Measurements from ENCODE around the gene AQP12B. TPM values are rescaled to one million over a fixed set of nuclear protein-coding genes. Genes with fewer than 3 reads are reported as not detected.

Gene AQP12B
- total and polyA plus RNA-seq, 2 of the 8 experiments (the other 6 are each of a cell fraction or from before 2014, with no cell fraction given): not detected

- H2BK12ac ChIP-seq (ENCODE audit: low read depth, low read length): no peak overlapping the region
- ChIA-PET POLR2A (ENCODE audit: partially characterized antibody) (no interaction called here), CTCF (ENCODE audit: partially characterized antibody) (interaction anchor here (1.5 kb wide), 1 partner anchor 23 kb away, joined by 3 read pairs; no protein-coding TSS in a partner anchor)
- no peaks in the 10 kb centered on the region for H3K23me2 ChIP-seq (ENCODE audit: low read depth, low read length)
- H3K23ac ChIP-seq (ENCODE audit: insufficient read length): no peak overlapping the region
- H2AFZ ChIP-seq (ENCODE audit: low read length): no peak overlapping the region
- no peaks in the 10 kb centered on the region for H4K20me1 ChIP-seq (replicated peaks in 1 of 2; ENCODE audit: control insufficient read depth in 1 of 2, insufficient read depth in 2 of 2, low read length in 2 of 2)
- H4K8ac ChIP-seq (ENCODE audit: extremely low read depth, insufficient read depth, low read length): no peak overlapping the region
- no peak for FAIRE-seq
- H4K5ac ChIP-seq (ENCODE audit: insufficient read length, low read depth, low read length): no peak overlapping the region
- H2AK5ac ChIP-seq (ENCODE audit: low read depth, low read length): no peak overlapping the region
- WGBS, 2 experiments (ENCODE audit: extremely low coverage in 1 of 2, insufficient coverage in 1 of 2, insufficient read length in 1 of 2, insufficient replicate concordance in 2 of 2, low coverage in 1 of 2, low lambda C conversion rate in 2 of 2, missing lambda C conversion rate in 1 of 2): 93% methylated on average over 6 of the region's 10 CpGs; no CpG with 5 or more reads in 1 of the 2 experiments
- no peak overlapping the region for H3K9ac ChIP-seq (replicated peaks in 1 of 4; ENCODE audit: extremely low read depth in 1 of 4, low read depth in 3 of 4, low read length in 3 of 4)
- H3K4me3 ChIP-seq (ENCODE audit: extremely low read depth in 1 of 4, insufficient read depth in 2 of 4, low read depth in 3 of 4, low read length in 4 of 4): no peak overlapping the region
- H2BK20ac ChIP-seq (ENCODE audit: low read length): no peak overlapping the region
- H3K27ac ChIP-seq (ENCODE audit: low read depth, low read length): no peak overlapping the region
- H3K4ac ChIP-seq (replicated peaks; ENCODE audit: insufficient read length, low read depth, low read length): no peak overlapping the region
- no peaks in the 10 kb centered on the region for H3K79me1 ChIP-seq (ENCODE audit: low read depth, low read length)
- DNase-seq (ENCODE audit: low read depth in 1 of 2, low spot score in 2 of 2): no peak
- no peaks in the 10 kb centered on the region for H3K79me2 ChIP-seq (ENCODE audit: control insufficient read depth in 1 of 2, insufficient read depth in 2 of 2, low read length in 2 of 2)
- H3K56ac ChIP-seq (replicated peaks; ENCODE audit: insufficient read length, low read depth, low read length): no peak overlapping the region
- H2BK5ac ChIP-seq (ENCODE audit: low read depth, low read length): no peak overlapping the region
- TF ChIP-seq CBX5 (IDR thresholded peaks at IDR 0.05; ENCODE audit: low read depth, low read length): no peak
- no peak for TF ChIP-seq POU5F1 (IDR thresholded peaks at IDR 0.05; ENCODE audit: low read depth, low read length)
- TF ChIP-seq USF2 (IDR thresholded peaks at IDR 0.05; ENCODE audit: low read length): no peak
- no peak for TF ChIP-seq JUND (IDR thresholded peaks at IDR 0.05; ENCODE audit: low read length)
- no peak for TF ChIP-seq SP1 (IDR thresholded peaks at IDR 0.05; ENCODE audit: low read depth, low read length)
- no peak for TF ChIP-seq ZNF274 (IDR thresholded peaks at IDR 0.05; ENCODE audit: borderline replicate concordance, extremely low read depth, low read length)
- no peaks in the 10 kb centered on the region for H3K9me3 ChIP-seq (ENCODE audit: insufficient read depth in 2 of 2, low read depth in 1 of 2, low read length in 1 of 2)
- peaks cover 0 to 10% (median 6%) of the 10 kb centered on the region in 4 experiments; a peak in 5 of 7 replicates for H3K4me1 ChIP-seq (replicated peaks in 1 of 4; ENCODE audit: control insufficient read depth in 3 of 4, insufficient read depth in 4 of 4, low read length in 3 of 4)
- peaks cover 0 to 4% (median 2%) of the 10 kb centered on the region in 4 experiments; a peak in 3 of 7 replicates for H3K27me3 ChIP-seq (replicated peaks in 1 of 4; ENCODE audit: control insufficient read depth in 3 of 4, extremely low read depth in 1 of 4, insufficient read depth in 3 of 4, low read length in 3 of 4)
- H3K36me3 ChIP-seq (ENCODE audit: control insufficient read depth in 2 of 4, insufficient read depth in 4 of 4, low read length in 3 of 4): no peaks in the 10 kb centered on the region
- no peak overlapping the region for H2BK120ac ChIP-seq (replicated peaks; ENCODE audit: low read depth, low read length)
- H2BK15ac ChIP-seq (ENCODE audit: low read length): no peak overlapping the region
- no peak overlapping the region for H4K91ac ChIP-seq (replicated peaks; ENCODE audit: insufficient read length, low read length)
- no peak overlapping the region for H3K4me2 ChIP-seq (ENCODE audit: insufficient read depth in 1 of 2, low read depth in 2 of 2, low read length in 2 of 2)
- no peak overlapping the region for H3K18ac ChIP-seq (ENCODE audit: extremely low read depth, low read length)
- H3K14ac ChIP-seq (ENCODE audit: insufficient read length): no peak overlapping the region
Measured at GRCh38 chr2:240645346-240645745, 37.3 kb downstream of the AQP12B start.
